Measurements from ENCODE around the gene SRMS.

- TF ChIP-seq POLR2AphosphoS5 (IDR thresholded peaks at IDR 0.05; ENCODE audit: insufficient read depth, low read depth, low read length), result no peak
- TF ChIP-seq, protein P1, sequence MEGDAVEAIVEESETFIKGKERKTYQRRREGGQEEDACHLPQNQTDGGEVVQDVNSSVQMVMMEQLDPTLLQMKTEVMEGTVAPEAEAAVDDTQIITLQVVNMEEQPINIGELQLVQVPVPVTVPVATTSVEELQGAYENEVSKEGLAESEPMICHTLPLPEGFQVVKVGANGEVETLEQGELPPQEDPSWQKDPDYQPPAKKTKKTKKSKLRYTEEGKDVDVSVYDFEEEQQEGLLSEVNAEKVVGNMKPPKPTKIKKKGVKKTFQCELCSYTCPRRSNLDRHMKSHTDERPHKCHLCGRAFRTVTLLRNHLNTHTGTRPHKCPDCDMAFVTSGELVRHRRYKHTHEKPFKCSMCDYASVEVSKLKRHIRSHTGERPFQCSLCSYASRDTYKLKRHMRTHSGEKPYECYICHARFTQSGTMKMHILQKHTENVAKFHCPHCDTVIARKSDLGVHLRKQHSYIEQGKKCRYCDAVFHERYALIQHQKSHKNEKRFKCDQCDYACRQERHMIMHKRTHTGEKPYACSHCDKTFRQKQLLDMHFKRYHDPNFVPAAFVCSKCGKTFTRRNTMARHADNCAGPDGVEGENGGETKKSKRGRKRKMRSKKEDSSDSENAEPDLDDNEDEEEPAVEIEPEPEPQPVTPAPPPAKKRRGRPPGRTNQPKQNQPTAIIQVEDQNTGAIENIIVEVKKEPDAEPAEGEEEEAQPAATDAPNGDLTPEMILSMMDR (IDR thresholded peaks at IDR 0.05; ENCODE audit: extremely low read depth in 1 of 2, insufficient read depth in 1 of 2, low read depth in 1 of 2, low read length in 2 of 2), result no peak
- no peak for TF ChIP-seq POLR2A (IDR thresholded peaks at IDR 0.05; ENCODE audit: low read depth, low read length)
- no peak for TF ChIP-seq FOS (IDR thresholded peaks at IDR 0.05; ENCODE audit: borderline replicate concordance, insufficient read depth, low read length)
- TF ChIP-seq, protein P2, sequence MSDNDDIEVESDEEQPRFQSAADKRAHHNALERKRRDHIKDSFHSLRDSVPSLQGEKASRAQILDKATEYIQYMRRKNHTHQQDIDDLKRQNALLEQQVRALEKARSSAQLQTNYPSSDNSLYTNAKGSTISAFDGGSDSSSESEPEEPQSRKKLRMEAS (IDR thresholded peaks at IDR 0.05; ENCODE audit: insufficient read depth, insufficient read length), result no peak
- no peak for TF ChIP-seq EZH2 (IDR thresholded peaks at IDR 0.05; ENCODE audit: borderline replicate concordance, low read depth, low read length, severe bottlenecking)
These were observed 6.4 kb upstream of the SRMS start, which contains the start of gene FNDC11 for GRCh38 chr20:63553933-63554290.

Data from endothelial cell of umbilical vein (primary cell).